ENCODE results near the gene DONSON.

DONSON gene

GRCh38 chr21:33541756-33542639, 46.5 kb downstream of the DONSON start, which contains the start of gene GART:
GART (minus strand) TSS chr21:33542117; CDS start chr21:33539315, 2,802 bp downstream.
- Histone ChIP-seq H3K9me3 (ENCODE audit: insufficient read depth, low read length) (no peaks in the 10 kb centered on the region), H3K36me3 (ENCODE audit: low read length) (peaks cover 30% of the 10 kb centered on the region), H3K27ac (ENCODE audit: low read depth, low read length) (peak within 1 kb of the TSS; percentile 91), H3K9ac (ENCODE audit: low read length) (peak within 1 kb of the TSS; percentile 78), H4K20me1 (ENCODE audit: low read depth, low read length) (peaks cover 29% of the 10 kb centered on the region), H2AFZ (ENCODE audit: low read depth, low read length, severe bottlenecking) (peak within 1 kb of the TSS; percentile 50), H3F3A (ENCODE audit: insufficient read depth) (peaks cover 30% of the 10 kb centered on the region), H3K79me2 (ENCODE audit: insufficient read depth, low read length) (peaks cover 86% of the 10 kb centered on the region), H3K27me3 (ENCODE audit: low read length) (no peaks in the 10 kb centered on the region), H3K9me2 (replicated peaks; ENCODE audit: insufficient read depth, low read length) (no peaks in the 10 kb centered on the region), H3K4me3 (ENCODE audit: insufficient read depth, low read length, poor library complexity, severe bottlenecking) (peak within 1 kb of the TSS; percentile 88), H3K4me2 (ENCODE audit: low read depth, low read length, poor library complexity, severe bottlenecking) (peak within 1 kb of the TSS; percentile 99)
- no peak for TF ChIP-seq CTCF (IDR thresholded peaks at IDR 0.05; ENCODE audit: insufficient read depth, low read length, poor library complexity, severe bottlenecking)
- TF ChIP-seq EZH2phosphoT487 (conservative IDR thresholded peaks at IDR 0.05; ENCODE audit: low read length) = no peak

DNA sequence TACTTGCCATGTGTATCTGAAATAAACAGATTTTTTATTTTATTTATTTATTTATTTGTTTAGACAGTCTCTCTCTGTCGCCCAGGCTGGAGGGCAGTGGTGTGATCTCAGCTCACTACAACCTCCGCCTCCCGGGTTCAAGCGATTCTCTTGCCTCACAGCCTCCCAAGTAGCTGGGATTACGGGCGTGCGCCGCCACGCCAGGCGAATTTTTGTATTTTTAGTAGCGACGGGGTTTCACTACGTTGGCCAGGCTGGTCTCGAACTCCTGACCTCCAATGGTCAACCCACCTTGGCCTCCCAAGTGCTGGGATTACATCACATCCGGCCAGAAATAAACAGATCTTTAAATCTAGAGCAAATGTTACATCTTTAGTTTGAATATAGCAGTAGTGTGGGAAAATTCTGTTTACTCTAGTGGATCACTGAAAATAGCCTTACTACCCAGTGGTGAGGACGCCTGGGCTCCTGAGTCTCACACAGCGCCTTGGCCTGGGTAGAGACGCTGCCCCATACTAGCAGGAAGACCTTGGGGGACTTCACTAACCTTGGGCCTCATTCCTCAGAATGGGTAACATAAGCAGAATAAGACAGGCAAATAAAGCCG, 47.3 kb downstream of the DONSON start:
- H3K9me3 ChIP-seq (ENCODE audit: insufficient read depth, low read length) = no peaks in the 10 kb centered on the region
- peaks cover 28% of the 10 kb centered on the region for H4K20me1 ChIP-seq (ENCODE audit: low read depth, low read length)
- H3K4me3 ChIP-seq (ENCODE audit: insufficient read depth, low read length, poor library complexity, severe bottlenecking) = peak overlapping the region; percentile 78
- peak overlapping the region; percentile 3 for H2AFZ ChIP-seq (ENCODE audit: low read depth, low read length, severe bottlenecking)
- peaks cover 86% of the 10 kb centered on the region for H3K79me2 ChIP-seq (ENCODE audit: insufficient read depth, low read length)
- no peaks in the 10 kb centered on the region for H3K9me2 ChIP-seq (replicated peaks; ENCODE audit: insufficient read depth, low read length)
- no peak for TF ChIP-seq EZH2phosphoT487 (conservative IDR thresholded peaks at IDR 0.05; ENCODE audit: low read length)
- TF ChIP-seq CTCF (IDR thresholded peaks at IDR 0.05; ENCODE audit: insufficient read depth, low read length, poor library complexity, severe bottlenecking) = no peak
- peak overlapping the region; percentile 78 for H3K9ac ChIP-seq (ENCODE audit: low read length)
- no peaks in the 10 kb centered on the region for H3K27me3 ChIP-seq (ENCODE audit: low read length)
- peak overlapping the region; percentile 91 for H3K27ac ChIP-seq (ENCODE audit: low read depth, low read length)
- H3F3A ChIP-seq (ENCODE audit: insufficient read depth) = peaks cover 30% of the 10 kb centered on the region
- peak overlapping the region; percentile 73 for H3K4me2 ChIP-seq (ENCODE audit: low read depth, low read length, poor library complexity, severe bottlenecking)
- H3K36me3 ChIP-seq (ENCODE audit: low read length) = peaks cover 36% of the 10 kb centered on the region

DNA sequence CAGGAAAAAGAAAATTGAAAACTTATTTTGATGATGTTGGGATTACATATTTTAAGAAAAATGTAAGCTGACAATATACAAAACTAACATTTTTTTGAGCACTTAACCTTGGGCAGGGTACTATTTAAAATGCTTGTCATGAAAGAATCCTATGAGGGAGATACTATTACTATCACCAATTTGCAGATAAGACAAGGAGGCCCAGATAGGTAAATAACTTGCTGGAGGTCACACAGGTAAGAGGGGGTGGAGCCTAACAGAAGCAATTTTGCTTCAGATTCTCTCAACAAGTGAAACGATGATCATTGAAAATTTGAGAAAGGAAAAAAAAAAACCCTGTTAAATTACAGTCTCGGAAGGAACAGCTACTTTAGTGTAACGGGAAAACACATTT, 47.8 kb downstream of the DONSON start:
- peak overlapping the region; percentile 78 for H3K4me3 ChIP-seq (ENCODE audit: insufficient read depth, low read length, poor library complexity, severe bottlenecking)
- H3K4me2 ChIP-seq (ENCODE audit: low read depth, low read length, poor library complexity, severe bottlenecking) = peak overlapping the region; percentile 73
- TF ChIP-seq EZH2phosphoT487 (conservative IDR thresholded peaks at IDR 0.05; ENCODE audit: low read length) (no peak), CTCF (IDR thresholded peaks at IDR 0.05; ENCODE audit: insufficient read depth, low read length, poor library complexity, severe bottlenecking) (no peak)
- H3K36me3 ChIP-seq (ENCODE audit: low read length) = peaks cover 31% of the 10 kb centered on the region
- no peaks in the 10 kb centered on the region for H3K27me3 ChIP-seq (ENCODE audit: low read length)
- H3F3A ChIP-seq (ENCODE audit: insufficient read depth) = peaks cover 30% of the 10 kb centered on the region
- H3K9me3 ChIP-seq (ENCODE audit: insufficient read depth, low read length) = no peaks in the 10 kb centered on the region
- H3K27ac ChIP-seq (ENCODE audit: low read depth, low read length) = peak overlapping the region; percentile 91; the same call in 1 of the 2 replicates
- no peaks in the 10 kb centered on the region for H3K9me2 ChIP-seq (replicated peaks; ENCODE audit: insufficient read depth, low read length)
- no peak overlapping the region for H2AFZ ChIP-seq (ENCODE audit: low read depth, low read length, severe bottlenecking)
- peak overlapping the region; percentile 78 for H3K9ac ChIP-seq (ENCODE audit: low read length)
- peaks cover 23% of the 10 kb centered on the region for H4K20me1 ChIP-seq (ENCODE audit: low read depth, low read length)
- H3K79me2 ChIP-seq (ENCODE audit: insufficient read depth, low read length) = peaks cover 83% of the 10 kb centered on the region
